Panc1 (cell line): ENCODE data around the gene CREB5. TPM values are rescaled to one million over a fixed set of nuclear protein-coding genes. Genes with fewer than 3 reads are reported as not detected.
"Not testable (repeated sequence)": the region's sequence is repeated elsewhere in the genome, so short reads cannot be mapped to it uniquely, and the experiment has no call there.

Experiments
- ATAC-seq: fragments of 200-7000 bp; cut with Tn5 transposase; 2 replicates; pipeline ENCODE4 v1.9.1; 2020; ENCODE audit warnings: mild to moderate bottlenecking, moderate library complexity
- BruUV-seq: library from RNA; stranded (reverse); fragments of 400-500 nt; replicated peaks from 2 replicates; lab custom pipeline; 2021; lab: Mats Ljungman, UMichigan
- CTCF ChIA-PET: fragments of 300-600 bp; sonication (Branson Sonifier 250); formaldehyde crosslinking; loops from one replicate; lab custom pipeline; 2022; ENCODE audit warnings: antibody characterized with exemption; lab: Charles Lee
- POLR2A ChIA-PET: fragments of 300-600 bp; sonication (Branson Sonifier 250); formaldehyde crosslinking; loops from one replicate; lab custom pipeline; 2022; ENCODE audit warnings: antibody characterized with exemption; lab: Charles Lee
- DNase-seq: peaks from one replicate; pipeline ENCODE4 v3.0.0-alpha.2; 2010; ENCODE audit warnings: low read depth, low spot score
- H3K27ac ChIP-seq: 2 replicates; pipeline ENCODE4 v1.5.1; 2011; ENCODE audit warnings: mild to moderate bottlenecking, low read length, inconsistent platforms
- H3K27me3 ChIP-seq: fragments of 200-500 bp; sonication (Bioruptor generic); 2 replicates; pipeline ENCODE4 v1.6.0; 2014; ENCODE audit warnings: low read length, inconsistent platforms; ENCODE audit not compliant: control insufficient read depth, insufficient read depth
- H3K36me3 ChIP-seq: fragments of 200-500 bp; sonication (Bioruptor generic); 2 replicates; pipeline ENCODE4 v1.5.1; 2014; ENCODE audit warnings: inconsistent platforms, mild to moderate bottlenecking, low read length, moderate library complexity; ENCODE audit not compliant: control insufficient read depth, insufficient read depth
- H3K4me1 ChIP-seq: 2 replicates; pipeline ENCODE4 v1.5.1; 2011; ENCODE audit warnings: inconsistent platforms, mild to moderate bottlenecking, low read length, moderate library complexity; ENCODE audit not compliant: control insufficient read depth, insufficient read depth
- H3K4me3 ChIP-seq, 2 experiments: 2 replicates each; pipeline ENCODE4 v1.5.1; 2011 to 2012; ENCODE audit warnings: low read depth in 2 of 2, low read length in 2 of 2, mild to moderate bottlenecking in 2 of 2, inconsistent platforms in 1 of 2, moderate library complexity in 1 of 2
- H3K9me3 ChIP-seq: fragments of 200-500 bp; sonication (Bioruptor generic); 2 replicates; pipeline ENCODE4 v1.5.1; 2014; ENCODE audit warnings: low read depth, mild to moderate bottlenecking, inconsistent platforms, low read length, moderate library complexity; ENCODE audit not compliant: control insufficient read depth, insufficient read depth
- CTCF ChIP-seq: fragments of 450-650 bp; IDR thresholded peaks from 2 replicates; pipeline ENCODE4 v1.5.1; 2017; ENCODE audit warnings: mild to moderate bottlenecking
- POLR2AphosphoS5 ChIP-seq: IDR thresholded peaks from 2 replicates; pipeline ENCODE4 v1.6.1; 2012; ENCODE audit warnings: mild to moderate bottlenecking, low read depth, low read length, moderate library complexity
- SIN3A ChIP-seq: IDR thresholded peaks from 2 replicates; pipeline ENCODE4 v1.6.1; 2012; ENCODE audit warnings: low read depth, mild to moderate bottlenecking, low read length, moderate library complexity, borderline replicate concordance; ENCODE audit not compliant: insufficient read depth
- TCF7L2 ChIP-seq: IDR thresholded peaks from 2 replicates; pipeline ENCODE4 v1.6.1; 2011; ENCODE audit warnings: mild to moderate bottlenecking, low read depth, low read length, inconsistent platforms
- in situ Hi-C: cut with HindIII; loops from 2 replicates; pipeline ENCODE4 v1.10.0; 2016; ENCODE audit warnings: low sequenced_read_pairs, low pct_unique_long_range_greater_than_20kb
- intact Hi-C: fragments of 100-400 bp; cut with micrococcal nuclease; formaldehyde crosslinking; loops from one replicate; pipeline ENCODE4 v1.10.0; 2022; ENCODE audit not compliant: unreplicated experiment
- total RNA-seq: library from RNA; stranded (reverse); gene quantifications from one replicate; pipeline ENCODE4 v1.2.1, GENCODE V29; 2021; ENCODE audit not compliant: unreplicated experiment
- TF ChIP-seq, protein P1 (sequence below), 2 experiments: IDR thresholded peaks; 2 replicates each; pipeline ENCODE4 v1.6.1; 2011 to 2012; ENCODE audit warnings: low read depth in 2 of 2, control low read depth in 1 of 2, low read length in 1 of 2, mild to moderate bottlenecking in 1 of 2, moderate library complexity in 1 of 2; ENCODE audit not compliant: insufficient read depth in 1 of 2

CREB5 gene
- total RNA-seq, 1 experiment from 2014 or later = 3.1 TPM

GRCh38 chr7:28597284-28597683 lies 185.0 kb downstream of the CREB5 start:
- ChIA-PET POLR2A (no interaction called here), CTCF (no interaction called here)
- no peak for DNase-seq
- intact Hi-C loops = no loop called here
- H3K36me3 ChIP-seq = no peaks in the 10 kb centered on the region
- peaks cover 3% of the 10 kb centered on the region; the same call in 1 of the 2 replicates for H3K27me3 ChIP-seq
- ATAC-seq = no peak
- no peaks in the 10 kb centered on the region for H3K4me1 ChIP-seq
- TF ChIP-seq POLR2AphosphoS5 (no peak), TCF7L2 (no peak), SIN3A (no peak), CTCF (no peak)
- TF ChIP-seq, protein P1, sequence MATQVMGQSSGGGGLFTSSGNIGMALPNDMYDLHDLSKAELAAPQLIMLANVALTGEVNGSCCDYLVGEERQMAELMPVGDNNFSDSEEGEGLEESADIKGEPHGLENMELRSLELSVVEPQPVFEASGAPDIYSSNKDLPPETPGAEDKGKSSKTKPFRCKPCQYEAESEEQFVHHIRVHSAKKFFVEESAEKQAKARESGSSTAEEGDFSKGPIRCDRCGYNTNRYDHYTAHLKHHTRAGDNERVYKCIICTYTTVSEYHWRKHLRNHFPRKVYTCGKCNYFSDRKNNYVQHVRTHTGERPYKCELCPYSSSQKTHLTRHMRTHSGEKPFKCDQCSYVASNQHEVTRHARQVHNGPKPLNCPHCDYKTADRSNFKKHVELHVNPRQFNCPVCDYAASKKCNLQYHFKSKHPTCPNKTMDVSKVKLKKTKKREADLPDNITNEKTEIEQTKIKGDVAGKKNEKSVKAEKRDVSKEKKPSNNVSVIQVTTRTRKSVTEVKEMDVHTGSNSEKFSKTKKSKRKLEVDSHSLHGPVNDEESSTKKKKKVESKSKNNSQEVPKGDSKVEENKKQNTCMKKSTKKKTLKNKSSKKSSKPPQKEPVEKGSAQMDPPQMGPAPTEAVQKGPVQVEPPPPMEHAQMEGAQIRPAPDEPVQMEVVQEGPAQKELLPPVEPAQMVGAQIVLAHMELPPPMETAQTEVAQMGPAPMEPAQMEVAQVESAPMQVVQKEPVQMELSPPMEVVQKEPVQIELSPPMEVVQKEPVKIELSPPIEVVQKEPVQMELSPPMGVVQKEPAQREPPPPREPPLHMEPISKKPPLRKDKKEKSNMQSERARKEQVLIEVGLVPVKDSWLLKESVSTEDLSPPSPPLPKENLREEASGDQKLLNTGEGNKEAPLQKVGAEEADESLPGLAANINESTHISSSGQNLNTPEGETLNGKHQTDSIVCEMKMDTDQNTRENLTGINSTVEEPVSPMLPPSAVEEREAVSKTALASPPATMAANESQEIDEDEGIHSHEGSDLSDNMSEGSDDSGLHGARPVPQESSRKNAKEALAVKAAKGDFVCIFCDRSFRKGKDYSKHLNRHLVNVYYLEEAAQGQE (IDR thresholded peaks at IDR 0.05; ENCODE audit: insufficient read depth in 1 of 2, low read depth in 2 of 2, low read length in 1 of 2) = no peak
- in situ Hi-C loops = no loop called here
- H3K27ac ChIP-seq = no peak overlapping the region
- BruUV-seq = no TSS peak
- H3K9me3 ChIP-seq = no peaks in the 10 kb centered on the region
- H3K4me3 ChIP-seq = no peak overlapping the region

GRCh38 chr7:28598037-28598436 lies 185.7 kb downstream of the CREB5 start:
- CTCF ChIA-PET, H3K4me1 ChIP-seq, H3K27me3 ChIP-seq, intact Hi-C loops, H3K4me3 ChIP-seq, in situ Hi-C loops, H3K9me3 ChIP-seq, H3K27ac ChIP-seq, BruUV-seq, H3K36me3 ChIP-seq, DNase-seq, ATAC-seq: not testable (repeated sequence)
- POLR2A ChIA-PET = interaction anchor here (0.6 kb wide), 1 partner anchor 1292 kb away, joined by 7 read pairs; no protein-coding TSS in a partner anchor

GRCh38 chr7:28598586-28598985 lies 186.3 kb downstream of the CREB5 start:
- ATAC-seq (no peak), DNase-seq (no peak)
- no TSS peak for BruUV-seq
- in situ Hi-C loops = no loop called here
- Histone ChIP-seq H3K9me3 (no peaks in the 10 kb centered on the region), H3K27me3 (peaks cover 3% of the 10 kb centered on the region; the same call in 1 of the 2 replicates), H3K27ac (no peak overlapping the region), H3K4me1 (no peaks in the 10 kb centered on the region), H3K4me3 (no peak overlapping the region), H3K36me3 (no peaks in the 10 kb centered on the region)
- intact Hi-C loops = no loop called here
- TF ChIP-seq CTCF (no peak), SIN3A (no peak), POLR2AphosphoS5 (no peak), TCF7L2 (no peak)
- TF ChIP-seq, protein P1 (IDR thresholded peaks at IDR 0.05; ENCODE audit: insufficient read depth in 1 of 2, low read depth in 2 of 2, low read length in 1 of 2) = no peak
- CTCF ChIA-PET = no interaction called here
- POLR2A ChIA-PET = interaction anchor here (0.6 kb wide), 1 partner anchor 1291 kb away, joined by 7 read pairs; no protein-coding TSS in a partner anchor
